ENCODE data around the gene OGDH. TPM values are rescaled to one million over a fixed set of nuclear protein-coding genes. Genes with fewer than 3 reads are reported as not detected.

Gene OGDH
- 48.1 and 50.7 TPM in 2 replicates for total RNA-seq

DNA sequence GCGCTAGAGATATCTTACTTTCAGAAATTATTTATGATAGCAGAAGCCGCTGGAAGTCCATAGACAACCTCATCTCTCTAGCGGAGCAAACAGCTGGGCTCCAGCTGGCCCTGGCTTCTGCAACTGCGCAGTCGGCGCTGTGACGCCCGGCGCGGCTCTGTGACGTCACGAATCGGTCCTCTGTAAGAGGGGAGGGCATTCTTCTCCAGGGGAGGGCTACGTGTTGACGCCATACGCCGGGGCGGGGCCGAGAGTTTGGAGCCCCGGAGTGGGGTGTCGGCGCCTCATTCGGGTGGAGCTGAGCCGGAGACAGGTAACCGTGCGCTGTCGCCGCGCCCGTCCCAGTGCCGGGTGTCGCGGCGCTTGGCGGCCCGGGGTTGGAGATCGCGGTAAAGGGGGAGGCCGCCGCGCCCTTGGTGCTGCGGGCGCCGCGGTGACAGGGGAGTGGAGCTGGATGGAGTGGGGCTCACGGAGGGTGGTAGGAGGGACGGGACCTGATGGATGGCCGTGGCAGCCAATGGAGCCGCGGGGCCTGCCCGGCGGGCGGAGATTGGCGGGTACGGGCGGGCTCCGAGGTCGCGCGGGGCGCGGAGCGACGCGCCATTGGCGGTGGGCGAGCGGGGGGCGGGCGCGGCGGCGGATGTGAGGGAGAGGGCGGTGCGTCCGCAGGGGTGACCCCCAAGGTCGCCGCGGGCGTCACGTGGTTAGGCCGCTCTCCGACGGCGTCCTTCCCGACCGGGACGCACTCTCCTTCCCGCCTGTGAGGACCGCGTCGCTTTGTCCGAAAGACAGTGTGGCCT lies at the start of gene OGDH:
Gene OGDH, plus strand, starts transcription at position 287 of the 800 bp plus-strand sequence. CDS start 17,717 bp downstream, outside the sequence.

DNA sequence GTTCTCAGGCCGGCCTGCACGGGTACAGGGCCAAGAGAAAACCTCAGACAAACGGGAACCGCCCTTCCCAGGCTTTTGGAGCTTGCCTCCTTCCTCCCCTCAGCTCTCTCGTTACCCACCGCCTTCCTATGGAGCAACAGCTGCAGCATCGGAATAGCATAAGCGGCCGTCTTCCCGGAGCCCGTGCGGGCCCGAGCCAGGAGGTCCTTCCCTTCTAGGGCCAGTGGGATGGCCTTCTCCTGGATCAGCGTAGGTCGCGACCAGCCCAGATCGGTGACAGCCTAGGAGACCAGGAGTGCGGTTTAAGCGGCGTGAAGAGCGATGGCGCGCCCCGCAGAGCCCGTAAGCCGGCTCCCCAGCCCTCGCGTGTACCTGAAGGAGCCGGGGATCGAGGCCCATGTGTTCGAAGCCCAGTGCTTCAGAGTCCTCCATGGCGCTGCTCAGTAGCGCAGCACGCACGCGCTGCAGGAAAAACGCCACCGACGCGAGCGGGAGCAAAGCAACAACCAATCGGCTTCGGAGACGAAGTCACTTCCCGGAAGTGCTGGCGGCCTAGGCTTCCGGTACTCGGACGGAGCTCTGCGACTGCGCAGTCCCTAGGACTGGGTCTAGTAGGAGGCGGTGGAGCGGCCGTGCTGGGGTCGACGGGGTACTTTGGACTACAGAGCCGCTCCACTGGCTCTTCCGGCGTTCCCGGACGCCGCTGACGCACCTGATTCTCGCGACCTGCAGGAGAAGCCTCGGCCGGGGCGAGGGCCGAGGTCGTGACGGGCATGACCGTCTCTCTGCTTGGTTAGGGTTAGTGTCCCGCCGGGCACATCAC lies 32.8 kb upstream of the OGDH start, which contains the start of gene DDX56:
Gene DDX56, minus strand, starts transcription at position 445 of the 823 bp plus-strand sequence. Its CDS starts 13 bp downstream, at position 432.

GRCh38 chr7:44581879-44582603 lies 24.4 kb upstream of the OGDH start, which contains the start of gene TMED4:
Gene TMED4, minus strand, starts transcription at chr7:44582231. Its CDS starts 25 bp downstream, at chr7:44582206.

DNA sequence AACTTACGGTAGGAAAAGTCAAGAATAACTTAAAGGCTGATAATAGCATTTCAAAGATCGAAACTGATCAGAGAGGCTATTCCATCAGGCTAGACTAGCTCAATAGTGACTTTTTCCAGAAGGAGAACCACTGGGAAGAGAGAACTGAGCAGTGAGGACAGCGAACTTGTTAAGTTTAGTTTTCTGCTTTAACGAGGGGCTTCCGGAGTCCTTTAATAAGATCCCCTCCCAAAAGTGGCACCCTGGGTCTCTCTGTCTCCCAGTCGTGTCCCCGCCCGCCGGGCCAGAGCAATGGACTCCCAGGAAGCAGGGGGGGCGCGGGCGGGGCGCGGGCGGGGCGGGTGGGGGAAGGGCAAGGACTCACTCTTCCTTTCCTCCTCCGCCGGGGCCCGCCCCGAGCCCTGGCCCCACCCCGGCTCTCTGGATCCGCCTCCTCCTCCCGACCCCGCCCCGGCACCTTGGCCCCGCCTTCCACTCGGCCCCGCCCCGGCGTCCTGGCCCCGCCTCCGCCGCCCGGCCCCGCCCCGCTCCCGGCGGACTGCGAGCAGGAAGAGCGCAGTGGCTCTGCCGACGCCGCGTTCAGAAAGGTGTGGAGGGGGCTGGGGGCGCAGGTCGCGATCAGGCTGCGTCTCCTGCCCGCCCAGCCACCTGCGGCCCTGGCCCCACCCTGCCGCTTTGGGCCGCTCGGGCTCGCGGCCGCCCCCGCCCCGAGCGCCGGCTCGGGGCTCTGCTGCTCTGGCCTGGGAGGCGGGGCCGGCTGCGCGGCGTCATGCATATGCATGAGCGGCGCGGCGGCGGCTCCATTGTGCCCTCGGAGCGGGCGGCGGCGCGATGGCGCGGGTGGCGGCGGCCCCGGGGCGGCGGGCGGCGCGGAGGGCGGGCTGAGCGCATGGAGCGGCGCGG lies 141.9 kb downstream of the OGDH start, which contains the start of gene ZMIZ2:
Gene ZMIZ2, plus strand, starts transcription at position 803 of the 903 bp plus-strand sequence. CDS start 7,403 bp downstream, outside the sequence.

Other genes with a start within 250 kb of the OGDH start
- 98.4 and 133 TPM in 2 replicates for gene NUDCD3, start 116.0 kb upstream of the OGDH start, total RNA-seq
- under 0.01 and 0.09 TPM in 2 replicates for gene NPC1L1, start 65.3 kb upstream of the OGDH start, total RNA-seq
- 33.9 and 35.5 TPM in 2 replicates for gene DDX56, start 32.7 kb upstream of the OGDH start, total RNA-seq
- 68.9 and 78.0 TPM in 2 replicates for gene TMED4, start 24.4 kb upstream of the OGDH start, total RNA-seq
- gene ZMIZ2, start 142.2 kb downstream of the OGDH start, total RNA-seq, result 6.9 and 8.1 TPM in 2 replicates
- 773 and 1,099 TPM in 2 replicates for gene PPIA, start 190.1 kb downstream of the OGDH start, total RNA-seq
- 234 and 253 TPM in 2 replicates for gene H2AZ2, start 241.5 kb downstream of the OGDH start, total RNA-seq